GM21723 (cell line): ENCODE measurements around the gene PRRG2.
A peak's percentile ranks its signal among the peaks of the same experiment; 100 is the strongest.

Experiments
- ATAC-seq: cut with Tn5 transposase; IDR thresholded peaks from one replicate; pipeline ENCODE4 v1.9.1; 2021; ENCODE audit warnings: mild to moderate bottlenecking, moderate library complexity; ENCODE audit not compliant: unreplicated experiment

PRRG2 gene

GRCh38 chr19:49581007-49581508, at the start of gene PRRG2:
Gene PRRG2, plus strand, starts transcription at chr19:49581316. Its CDS starts 1,904 bp downstream, at chr19:49583220.
- no peak for ATAC-seq

GRCh38 chr19:49533551-49534488, 47.3 kb upstream of the PRRG2 start:
- peak; percentile 74 for ATAC-seq

GRCh38 chr19:49534632-49535385, 46.3 kb upstream of the PRRG2 start:
- no peak for ATAC-seq

GRCh38 chr19:49536921-49537462, 44.1 kb upstream of the PRRG2 start:
- no peak for ATAC-seq

GRCh38 chr19:49538643-49539042, 42.5 kb upstream of the PRRG2 start:
- ATAC-seq: no peak

- no peak for ATAC-seq
Measured at GRCh38 chr19:49539192-49539952, 41.7 kb upstream of the PRRG2 start.

GRCh38 chr19:49541914-49542313, 39.2 kb upstream of the PRRG2 start:
- ATAC-seq: no peak

- ATAC-seq: no peak
Measured at GRCh38 chr19:49542446-49542845, 38.7 kb upstream of the PRRG2 start.

- no peak for ATAC-seq
Measured at GRCh38 chr19:49543032-49543431, 38.1 kb upstream of the PRRG2 start.

GRCh38 chr19:49544154-49544553, 37.0 kb upstream of the PRRG2 start:
- ATAC-seq: no peak

GRCh38 chr19:49546825-49547565, 34.1 kb upstream of the PRRG2 start:
- no peak for ATAC-seq

- ATAC-seq: no peak
Measured at GRCh38 chr19:49549045-49549444, 32.1 kb upstream of the PRRG2 start.

GRCh38 chr19:49551531-49551930, 29.6 kb upstream of the PRRG2 start:
- ATAC-seq: no peak

- no peak for ATAC-seq
Measured at GRCh38 chr19:49552749-49553148, 28.4 kb upstream of the PRRG2 start.

GRCh38 chr19:49553451-49554271, 27.5 kb upstream of the PRRG2 start:
- no peak for ATAC-seq

GRCh38 chr19:49554701-49555181, 26.4 kb upstream of the PRRG2 start:
- no peak for ATAC-seq

GRCh38 chr19:49555600-49556411, 25.3 kb upstream of the PRRG2 start:
- no peak for ATAC-seq
